ENCODE measurements around the gene KCNJ15. TPM values are rescaled to one million over a fixed set of nuclear protein-coding genes. Genes with fewer than 3 reads are reported as not detected.

The KCNJ15 gene
- total RNA-seq, 2 donors from 2014 or later, result 0.12 TPM; not detected in 1

DNA sequence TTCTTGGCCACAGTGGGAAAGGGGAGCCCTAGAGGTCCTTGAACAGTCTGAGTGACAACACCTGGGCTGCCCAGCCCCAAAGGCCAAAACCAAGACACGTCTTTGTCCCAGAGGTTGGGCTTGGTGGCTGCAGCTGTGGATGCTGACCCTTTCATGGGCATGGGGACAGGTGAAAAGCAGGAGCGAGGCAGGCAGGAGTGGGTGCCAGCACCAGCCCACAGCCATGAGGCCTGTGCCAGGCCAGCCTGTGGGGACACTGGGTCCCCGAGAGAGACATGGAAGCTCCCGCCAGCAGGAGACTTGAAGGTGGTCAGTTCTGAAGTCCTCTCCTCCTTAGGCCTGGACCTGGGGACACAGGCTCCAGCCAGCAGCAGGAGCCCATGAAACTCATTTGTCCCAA is 98.6 kb downstream of the KCNJ15 start:
- DNase-seq (no peak), ATAC-seq (no peak)
- peaks cover 53% of the 10 kb centered on the region for H3K27me3 Mint-ChIP-seq
- H3K4me3 Mint-ChIP-seq, result no peak overlapping the region
- no peaks in the 10 kb centered on the region for H3K9me3 ChIP-seq (ENCODE audit: control insufficient read depth, low read length, poor library complexity, severe bottlenecking)
- H3K27ac Mint-ChIP-seq, result no peak overlapping the region
- H3K4me1 Mint-ChIP-seq, result peaks cover 15% of the 10 kb centered on the region
- H3K36me3 Mint-ChIP-seq (ENCODE audit: low read depth), result peaks cover 5% of the 10 kb centered on the region

GRCh38 chr21:38355992-38356781 is 99.4 kb downstream of the KCNJ15 start:
- H3K4me1 Mint-ChIP-seq, result peaks cover 15% of the 10 kb centered on the region
- DNase-seq (peak; percentile 28 to 57 (median 35)), ATAC-seq (peak; percentile 61)
- H3K36me3 Mint-ChIP-seq (ENCODE audit: low read depth), result peaks cover 5% of the 10 kb centered on the region
- no peak overlapping the region for H3K27ac Mint-ChIP-seq
- peaks cover 57% of the 10 kb centered on the region for H3K27me3 Mint-ChIP-seq
- no peak overlapping the region for H3K4me3 Mint-ChIP-seq
- no peaks in the 10 kb centered on the region for H3K9me3 ChIP-seq (ENCODE audit: control insufficient read depth, low read length, poor library complexity, severe bottlenecking)

Other genes with a start within 250 kb of the KCNJ15 start
- gene ERG, start 241.5 kb downstream of the KCNJ15 start, total RNA-seq, result not detected

Measured in T-helper 17 cell (primary cell).